ENCODE measurements around the gene CACNA1E. TPM values are rescaled to one million over a fixed set of nuclear protein-coding genes. Genes with fewer than 3 reads are reported as not detected.

CACNA1E gene
- total and polyA plus RNA-seq, 2 of the 13 experiments (the other 11 are each of a cell fraction or from before 2014, with no cell fraction given) = not detected

GRCh38 chr1:181508486-181509165 lies 25.3 kb downstream of the CACNA1E start:
- Histone ChIP-seq H4K20me1 (ENCODE audit: insufficient read depth, low read length) (no peaks in the 10 kb centered on the region; the same call in 1 of the 2 replicates), H3K4me2 (ENCODE audit: low read depth, low read length) (no peak overlapping the region), H3K36me3 (replicated peaks in 1 of 2; ENCODE audit: control insufficient read depth in 1 of 2, insufficient read depth in 2 of 2, low read length in 2 of 2) (no peaks in the 10 kb centered on the region), H3K4me1 (ENCODE audit: insufficient read depth, low read length) (no peaks in the 10 kb centered on the region), H3K9me3 (ENCODE audit: low read length) (no peaks in the 10 kb centered on the region), H3K27ac (ENCODE audit: extremely low read length, insufficient read depth, low read length) (no peak overlapping the region), H3K4me3 (replicated peaks in 1 of 3; ENCODE audit: insufficient read depth in 1 of 3, low read depth in 2 of 3, low read length in 3 of 3) (no peak overlapping the region), H3K79me2 (ENCODE audit: insufficient read depth, low read length) (no peaks in the 10 kb centered on the region), H3K9ac (ENCODE audit: insufficient read depth, low read depth, low read length) (no peak overlapping the region), H2AFZ (ENCODE audit: low read length) (no peak overlapping the region), H3K27me3 (ENCODE audit: control insufficient read depth in 1 of 2, insufficient read depth in 2 of 2, low read length in 2 of 2) (peaks cover 0 to 4% of the 10 kb centered on the region in 2 experiments; a peak in 1 of 5 replicates)
- WGBS (ENCODE audit: low lambda C conversion rate) = 2% methylated on average over 7 of the region's 9 CpGs
- no TSS peak for BruUV-seq (replicated peaks)
- ChIA-PET POLR2A (no interaction called here), CTCF (ENCODE audit: low intra/inter-chr PET ratio, low total read pairs) (no interaction called here)
- no peak for FAIRE-seq
- no peak for DNase-seq (ENCODE audit: low spot score)
- in situ Hi-C loops (cut with HindIII; ENCODE audit: extremely low pct_ligation_motif_present, low pct_unique_long_range_greater_than_20kb) = no loop called here
- intact Hi-C loops (cut with micrococcal nuclease; ENCODE audit: unreplicated experiment) = no loop called here
- no peak for ATAC-seq
- TF ChIP-seq ZFP90 (CRISPR knock-in tag; IDR thresholded peaks at IDR 0.05; ENCODE audit: borderline replicate concordance) = no peak
- no peak for TF ChIP-seq IRF9 (CRISPR knock-in tag; IDR thresholded peaks at IDR 0.05; ENCODE audit: borderline replicate concordance)
- TF ChIP-seq UBTF (CRISPR knock-in tag; IDR thresholded peaks at IDR 0.05) = no peak
- no peak for TF ChIP-seq ZBTB21 (CRISPR knock-in tag; IDR thresholded peaks at IDR 0.05)
- TF ChIP-seq MBNL3 (CRISPR knock-in tag; conservative IDR thresholded peaks at IDR 0.05) = no peak
- TF ChIP-seq NR1H2 (CRISPR knock-in tag; IDR thresholded peaks at IDR 0.05; ENCODE audit: borderline replicate concordance, low read depth) = no peak
- TF ChIP-seq ZNF749 (CRISPR knock-in tag; IDR thresholded peaks at IDR 0.05; ENCODE audit: borderline replicate concordance) = no peak
- TF ChIP-seq ZNF550 (CRISPR knock-in tag; IDR thresholded peaks at IDR 0.05; ENCODE audit: borderline replicate concordance) = no peak
- no peak for TF ChIP-seq NFKB2 (CRISPR knock-in tag; IDR thresholded peaks at IDR 0.05; ENCODE audit: borderline replicate concordance)
- TF ChIP-seq MATR3 (CRISPR knock-in tag; IDR thresholded peaks at IDR 0.05) = no peak
- no peak for TF ChIP-seq NFKBIZ (CRISPR knock-in tag; IDR thresholded peaks at IDR 0.05)
- TF ChIP-seq FOXP1 (IDR thresholded peaks at IDR 0.05) = no peak
- TF ChIP-seq FOXP1 (CRISPR knock-in tag; IDR thresholded peaks at IDR 0.05) = no peak
- TF ChIP-seq ZSCAN20 (CRISPR knock-in tag; IDR thresholded peaks at IDR 0.05; ENCODE audit: borderline replicate concordance) = no peak
- TF ChIP-seq CENPBD1 (CRISPR knock-in tag; IDR thresholded peaks at IDR 0.05; ENCODE audit: borderline replicate concordance, low read depth) = no peak
- no peak for TF ChIP-seq ZNF143 (CRISPR knock-in tag; IDR thresholded peaks at IDR 0.05)

All from HepG2 (cell line).